Measurements from ENCODE around the gene RNF213.

DNA sequence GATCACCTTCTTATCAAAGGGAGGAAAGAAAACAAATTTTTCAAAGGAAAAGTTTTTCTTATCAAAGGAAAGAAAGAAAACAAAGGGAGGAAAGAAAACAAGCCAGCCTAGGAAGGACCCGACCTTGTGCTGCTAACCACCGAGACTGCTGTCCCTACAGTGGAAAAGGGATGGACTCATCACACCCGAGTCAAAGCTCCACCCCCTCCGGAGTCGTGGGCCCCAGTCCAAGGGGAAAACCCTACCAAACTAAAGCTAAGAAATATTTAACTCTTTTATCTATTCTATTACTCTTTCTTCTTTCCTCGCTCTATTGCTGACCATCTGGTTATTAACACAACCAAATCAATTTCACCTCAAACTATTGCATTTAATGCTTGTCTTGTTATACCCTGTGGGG, 148.2 kb downstream of the RNF213 start:
- TF ChIP-seq, protein P1, sequence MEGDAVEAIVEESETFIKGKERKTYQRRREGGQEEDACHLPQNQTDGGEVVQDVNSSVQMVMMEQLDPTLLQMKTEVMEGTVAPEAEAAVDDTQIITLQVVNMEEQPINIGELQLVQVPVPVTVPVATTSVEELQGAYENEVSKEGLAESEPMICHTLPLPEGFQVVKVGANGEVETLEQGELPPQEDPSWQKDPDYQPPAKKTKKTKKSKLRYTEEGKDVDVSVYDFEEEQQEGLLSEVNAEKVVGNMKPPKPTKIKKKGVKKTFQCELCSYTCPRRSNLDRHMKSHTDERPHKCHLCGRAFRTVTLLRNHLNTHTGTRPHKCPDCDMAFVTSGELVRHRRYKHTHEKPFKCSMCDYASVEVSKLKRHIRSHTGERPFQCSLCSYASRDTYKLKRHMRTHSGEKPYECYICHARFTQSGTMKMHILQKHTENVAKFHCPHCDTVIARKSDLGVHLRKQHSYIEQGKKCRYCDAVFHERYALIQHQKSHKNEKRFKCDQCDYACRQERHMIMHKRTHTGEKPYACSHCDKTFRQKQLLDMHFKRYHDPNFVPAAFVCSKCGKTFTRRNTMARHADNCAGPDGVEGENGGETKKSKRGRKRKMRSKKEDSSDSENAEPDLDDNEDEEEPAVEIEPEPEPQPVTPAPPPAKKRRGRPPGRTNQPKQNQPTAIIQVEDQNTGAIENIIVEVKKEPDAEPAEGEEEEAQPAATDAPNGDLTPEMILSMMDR (conservative IDR thresholded peaks at IDR 0.05) = no peak
- no peak for TF ChIP-seq EZH2 (IDR thresholded peaks at IDR 0.05; ENCODE audit: low read depth)

Data from PC-9 (cell line).